ENCODE results near the gene FUT7.

DNA sequence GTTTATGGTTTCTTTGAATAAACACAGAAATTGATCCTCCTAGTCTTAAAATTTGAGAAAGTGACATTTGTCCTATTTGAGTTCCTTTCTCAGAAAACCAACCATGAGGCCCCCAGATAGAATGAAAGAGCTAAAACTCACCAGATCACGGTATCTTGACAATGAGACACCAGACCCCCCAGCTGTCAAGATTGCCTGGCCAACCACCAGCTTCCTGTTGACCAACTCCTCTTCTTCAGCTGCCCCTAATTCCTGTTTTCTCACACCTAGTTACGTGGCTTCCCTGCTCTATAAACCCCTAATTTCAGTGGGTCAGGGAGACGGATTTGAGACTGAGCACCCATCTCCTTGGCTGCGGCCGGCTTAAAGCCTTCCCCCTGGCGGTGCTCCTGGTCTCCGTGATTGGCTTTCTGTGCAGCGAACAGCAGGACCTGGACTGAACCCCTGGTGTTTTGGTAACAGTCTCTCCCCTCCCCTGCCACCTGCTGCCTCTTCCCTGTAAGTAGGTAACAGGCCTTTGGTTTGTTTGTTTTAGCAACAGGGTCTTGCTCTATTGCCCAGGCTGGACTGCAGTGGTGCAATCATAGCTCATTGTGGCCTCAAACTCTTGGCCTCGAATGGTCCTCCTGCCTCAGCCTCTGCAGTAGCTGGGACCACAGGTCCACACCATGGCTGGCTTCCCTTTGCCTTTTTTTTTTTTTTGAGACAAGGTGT, 26.8 kb upstream of the FUT7 start:
- TF ChIP-seq, protein P1, sequence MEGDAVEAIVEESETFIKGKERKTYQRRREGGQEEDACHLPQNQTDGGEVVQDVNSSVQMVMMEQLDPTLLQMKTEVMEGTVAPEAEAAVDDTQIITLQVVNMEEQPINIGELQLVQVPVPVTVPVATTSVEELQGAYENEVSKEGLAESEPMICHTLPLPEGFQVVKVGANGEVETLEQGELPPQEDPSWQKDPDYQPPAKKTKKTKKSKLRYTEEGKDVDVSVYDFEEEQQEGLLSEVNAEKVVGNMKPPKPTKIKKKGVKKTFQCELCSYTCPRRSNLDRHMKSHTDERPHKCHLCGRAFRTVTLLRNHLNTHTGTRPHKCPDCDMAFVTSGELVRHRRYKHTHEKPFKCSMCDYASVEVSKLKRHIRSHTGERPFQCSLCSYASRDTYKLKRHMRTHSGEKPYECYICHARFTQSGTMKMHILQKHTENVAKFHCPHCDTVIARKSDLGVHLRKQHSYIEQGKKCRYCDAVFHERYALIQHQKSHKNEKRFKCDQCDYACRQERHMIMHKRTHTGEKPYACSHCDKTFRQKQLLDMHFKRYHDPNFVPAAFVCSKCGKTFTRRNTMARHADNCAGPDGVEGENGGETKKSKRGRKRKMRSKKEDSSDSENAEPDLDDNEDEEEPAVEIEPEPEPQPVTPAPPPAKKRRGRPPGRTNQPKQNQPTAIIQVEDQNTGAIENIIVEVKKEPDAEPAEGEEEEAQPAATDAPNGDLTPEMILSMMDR (IDR thresholded peaks at IDR 0.05), result no peak
- TF ChIP-seq POLR2A (IDR thresholded peaks at IDR 0.05), result no peak
